GM12878 (cell line): Measurements from ENCODE around the gene BMF. TPM values are rescaled to one million over a fixed set of nuclear protein-coding genes. Genes with fewer than 3 reads are reported as not detected.

Experiments used
- ASH2L ChIP-seq: fragments of 300-600, 200-600 bp; sonication (generic); IDR thresholded peaks from 2 replicates; pipeline ENCODE4 v1.6.1; 2017; ENCODE audit warnings: low read depth, mild to moderate bottlenecking, borderline replicate concordance
- ATF7 ChIP-seq: fragments of 450-650 bp; IDR thresholded peaks from 2 replicates; pipeline ENCODE4 v1.6.1; 2016; ENCODE audit warnings: low read depth, mild to moderate bottlenecking
- BACH1 ChIP-seq: fragments of 450-650 bp; IDR thresholded peaks from 2 replicates; pipeline ENCODE4 v1.6.1; 2017; ENCODE audit warnings: mild to moderate bottlenecking, borderline replicate concordance
- BCL3 ChIP-seq: IDR thresholded peaks from 2 replicates; pipeline ENCODE4 v1.6.1; 2011; ENCODE audit warnings: borderline replicate concordance, low read depth, mild to moderate bottlenecking, moderate library complexity, low read length; ENCODE audit not compliant: insufficient read depth, poor library complexity, severe bottlenecking
- CBX3 ChIP-seq: fragments of 200-600 bp; sonication (generic); IDR thresholded peaks from 2 replicates; pipeline ENCODE4 v1.6.1; 2016; ENCODE audit warnings: low read depth, borderline replicate concordance
- CHD1 ChIP-seq: IDR thresholded peaks from 2 replicates; pipeline ENCODE4 v1.6.1; 2012; ENCODE audit warnings: low read depth, low read length, improper control_type of control experiment
- CHD2 ChIP-seq: IDR thresholded peaks from 2 replicates; pipeline ENCODE4 v1.6.1; 2011; ENCODE audit warnings: low read depth, low read length, improper control_type of control experiment, borderline replicate concordance
- DPF2 ChIP-seq: fragments of 450-650 bp; IDR thresholded peaks from 2 replicates; pipeline ENCODE4 v1.6.1; 2017; ENCODE audit warnings: mild to moderate bottlenecking
- EED ChIP-seq: sonication (generic); IDR thresholded peaks from 2 replicates; pipeline ENCODE4 v1.6.1; 2016; ENCODE audit warnings: antibody characterized with exemption, low read depth
- EP300 ChIP-seq, 2 experiments: fragments of 150-350 bp in 1 of 2; IDR thresholded peaks; 2 replicates each; pipeline ENCODE4 v1.6.1; 2011 to 2012; ENCODE audit warnings: low read depth in 2 of 2, low read length in 2 of 2, borderline replicate concordance in 1 of 2, improper control_type of control experiment in 1 of 2, inconsistent platforms in 1 of 2; ENCODE audit not compliant: control insufficient read depth in 1 of 2
- GATAD2B ChIP-seq: fragments of 450-650 bp; conservative IDR thresholded peaks from 2 replicates; pipeline ENCODE4 v1.6.1; 2017; ENCODE audit warnings: low read depth, mild to moderate bottlenecking, moderate library complexity
- HDAC6 ChIP-seq: fragments of 200-600 bp; sonication (generic); IDR thresholded peaks from one replicate; pipeline ENCODE4 v1.8.0; 2017; ENCODE audit warnings: antibody characterized with exemption; ENCODE audit not compliant: unreplicated experiment
- HDGF ChIP-seq: fragments of 450-650 bp; IDR thresholded peaks from 2 replicates; pipeline ENCODE4 v1.6.1; 2016; ENCODE audit warnings: antibody characterized with exemption
- IKZF2 ChIP-seq, 2 experiments: fragments of 450-650 bp; IDR thresholded peaks; 2 replicates each; pipeline ENCODE4 v1.6.1; 2017; ENCODE audit warnings: mild to moderate bottlenecking in 2 of 2, moderate library complexity in 2 of 2
- JUNB ChIP-seq: IDR thresholded peaks from 2 replicates; pipeline ENCODE4 v1.6.1; 2016; ENCODE audit warnings: antibody characterized with exemption, mild to moderate bottlenecking
- MEF2A ChIP-seq: IDR thresholded peaks from 2 replicates; pipeline ENCODE4 v1.6.1; 2011; ENCODE audit warnings: low read depth, mild to moderate bottlenecking, low read length, moderate library complexity; ENCODE audit not compliant: insufficient read depth
- MEF2B ChIP-seq: fragments of 450-650 bp; IDR thresholded peaks from 2 replicates; pipeline ENCODE4 v1.6.1; 2018; ENCODE audit warnings: mild to moderate bottlenecking, moderate library complexity; ENCODE audit not compliant: partially characterized antibody, poor library complexity, severe bottlenecking
- MTA3 ChIP-seq: IDR thresholded peaks from 2 replicates; pipeline ENCODE4 v1.6.1; 2012; ENCODE audit warnings: low read length, inconsistent platforms, borderline replicate concordance
- MXI1 ChIP-seq: fragments of 150-350 bp; IDR thresholded peaks from 2 replicates; pipeline ENCODE4 v1.6.1; 2011; ENCODE audit warnings: low read depth, mild to moderate bottlenecking, inconsistent platforms, low read length, improper control_type of control experiment
- MYB ChIP-seq: fragments of 150-350 bp; IDR thresholded peaks from 2 replicates; pipeline ENCODE4 v1.6.1; 2014; ENCODE audit warnings: mild to moderate bottlenecking, low read depth, low read length, borderline replicate concordance
- NBN ChIP-seq: fragments of 450-650 bp; IDR thresholded peaks from 2 replicates; pipeline ENCODE4 v1.6.1; 2016
- NR2C2 ChIP-seq: IDR thresholded peaks from 2 replicates; pipeline ENCODE4 v1.6.1; 2011; ENCODE audit warnings: borderline replicate concordance, low read depth; ENCODE audit not compliant: control insufficient read depth, insufficient read length
- RAD51 ChIP-seq: fragments of 450-650 bp; IDR thresholded peaks from 2 replicates; pipeline ENCODE4 v1.6.1; 2016; ENCODE audit warnings: moderate library complexity, mild to moderate bottlenecking, inconsistent platforms
- SIN3A ChIP-seq: IDR thresholded peaks from 2 replicates; pipeline ENCODE4 v1.6.1; 2012; ENCODE audit warnings: low read depth, low read length, improper control_type of control experiment
- SPI1 ChIP-seq: IDR thresholded peaks from 2 replicates; pipeline ENCODE4 v1.6.1; 2011; ENCODE audit warnings: low read depth, mild to moderate bottlenecking, low read length, moderate library complexity, borderline replicate concordance; ENCODE audit not compliant: insufficient read depth
- TCF12 ChIP-seq: IDR thresholded peaks from 2 replicates; pipeline ENCODE4 v1.6.1; 2011; ENCODE audit warnings: low read depth, mild to moderate bottlenecking, low read length
- TCF3 ChIP-seq: IDR thresholded peaks from 2 replicates; pipeline ENCODE4 v1.6.1; 2012; ENCODE audit warnings: low read depth, mild to moderate bottlenecking, low read length, borderline replicate concordance; ENCODE audit not compliant: insufficient read depth
- ZBED1 ChIP-seq: IDR thresholded peaks from 2 replicates; pipeline ENCODE4 v1.6.1; 2016; ENCODE audit warnings: borderline replicate concordance
- ZNF217 ChIP-seq: fragments of 450-650 bp; IDR thresholded peaks from 2 replicates; pipeline ENCODE4 v1.6.1; 2017; ENCODE audit warnings: antibody characterized with exemption, mild to moderate bottlenecking
- ZNF274 ChIP-seq: IDR thresholded peaks from one replicate; pipeline ENCODE4 v1.8.0; 2011; ENCODE audit not compliant: insufficient read length, insufficient read depth
- polyA plus RNA-seq, 11 experiments: library from polyadenylated mRNA; depleted of rRNA in 4 of 11; unstranded in 6 of 11; stranded (reverse) in 5 of 11; fragments of >200 nt; fragmentation: Nextera tagmentation in 4 of 11; fragmentation: Illumina TruSeq in 1 of 11; extraction: Ambion mirVana in 4 of 11; extraction: Trizol in 1 of 11; gene quantifications; 1 replicate in 1 of 11; 2 replicates in 10 of 11; pipeline versions ENCODE4 v1.2.1 to v1.2.3, GENCODE V29; 2011 to 2016; ENCODE audit warnings: inconsistent platforms in 2 of 11, missing spikeins in 2 of 11, low read depth in 1 of 11
- total RNA-seq, 4 experiments: library from RNA; depleted of rRNA in 3 of 4; stranded (reverse); fragments of >200 nt in 3 of 4; fragmentation: Illumina TruSeq in 1 of 4; extraction: Trizol in 1 of 4; gene quantifications; 2 replicates each; pipeline versions ENCODE4 v1.2.1 to v1.2.3, GENCODE V29; 2013 to 2021
- TF ChIP-seq, protein P1 (sequence below): IDR thresholded peaks from 2 replicates; pipeline ENCODE4 v1.6.1; 2011; ENCODE audit warnings: borderline replicate concordance, low read depth, mild to moderate bottlenecking, moderate library complexity, mixed read lengths, low read length; ENCODE audit not compliant: insufficient read depth; ENCODE audit errors: extremely low read length

The BMF gene
- total and polyA plus RNA-seq, 10 of the 15 experiments (the other 5 are each of a cell fraction or from before 2014, with no cell fraction given), result 0.82 to 34.9 (median 16.9) TPM

DNA sequence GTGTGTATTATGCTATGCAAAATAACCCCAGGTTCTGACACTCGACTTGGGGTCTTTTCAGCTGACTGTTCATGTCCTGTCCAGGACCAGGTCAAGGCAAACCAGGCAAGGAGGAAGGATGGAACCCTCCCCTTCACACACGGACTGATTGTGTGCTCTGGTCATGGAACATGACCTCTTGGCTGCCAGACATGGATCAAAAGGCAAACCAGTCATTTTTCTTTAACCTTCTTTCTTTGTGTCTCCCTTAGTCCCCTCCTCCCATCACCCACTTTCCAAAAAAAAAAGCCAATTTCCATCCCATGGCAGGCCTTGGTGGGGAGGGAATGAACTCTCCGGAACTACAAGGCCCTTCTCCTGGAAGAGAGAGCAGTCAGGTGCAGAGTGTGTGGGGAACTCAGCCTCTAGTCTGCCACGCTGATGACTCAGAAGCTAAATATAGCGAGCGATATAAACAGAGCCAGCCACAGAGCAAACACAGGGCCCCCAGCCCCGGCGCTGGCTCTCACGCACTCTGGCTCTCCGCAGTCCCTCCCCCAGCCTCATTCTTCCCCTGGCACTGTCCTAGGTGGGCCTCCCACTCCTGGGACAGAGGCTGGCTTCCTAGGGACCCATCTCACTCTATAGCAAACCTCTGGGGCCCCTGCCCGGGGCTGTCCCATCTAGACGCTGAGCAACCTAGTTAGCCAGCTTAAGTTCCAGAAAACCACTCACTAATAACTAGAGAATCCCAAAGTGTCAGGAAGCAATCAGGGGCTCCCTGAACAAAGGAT is 10.0 kb downstream of the BMF start (continued):
- no peak for TF ChIP-seq ZNF274
- TF ChIP-seq MEF2B, result peak; percentile 93
- TF ChIP-seq HDGF, result peak; percentile 87; the same call in 1 of the 2 replicates
- TF ChIP-seq SIN3A, result peak; percentile 52; the same call in 1 of the 2 replicates
- peak; percentile 96 for TF ChIP-seq BCL3
- TF ChIP-seq ZBED1, result peak; percentile 80; the same call in 1 of the 2 replicates
- TF ChIP-seq ZNF217, result 0 out of 2 replicates have a peak, but pooled peaks have one; percentile 26
- no peak for TF ChIP-seq MTA3
- TF ChIP-seq, protein P1, sequence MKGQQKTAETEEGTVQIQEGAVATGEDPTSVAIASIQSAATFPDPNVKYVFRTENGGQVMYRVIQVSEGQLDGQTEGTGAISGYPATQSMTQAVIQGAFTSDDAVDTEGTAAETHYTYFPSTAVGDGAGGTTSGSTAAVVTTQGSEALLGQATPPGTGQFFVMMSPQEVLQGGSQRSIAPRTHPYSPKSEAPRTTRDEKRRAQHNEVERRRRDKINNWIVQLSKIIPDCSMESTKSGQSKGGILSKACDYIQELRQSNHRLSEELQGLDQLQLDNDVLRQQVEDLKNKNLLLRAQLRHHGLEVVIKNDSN, result no peak
- peak; percentile 45; the same call in 1 of the 2 replicates for TF ChIP-seq RAD51
- TF ChIP-seq ASH2L, result no peak; the same call in 1 of the 2 replicates
- peak; percentile 91 for TF ChIP-seq ATF7
- no peak for TF ChIP-seq HDAC6
- TF ChIP-seq DPF2, result peak; percentile 95
- TF ChIP-seq EED, result peak; percentile 98
- peak; percentile 93 for TF ChIP-seq TCF3
- TF ChIP-seq BACH1, result peak; percentile 67
- peak; percentile 60; the same call in 1 of the 2 replicates for TF ChIP-seq SPI1
- TF ChIP-seq CBX3, result no peak
- TF ChIP-seq EP300 (IDR thresholded peaks at IDR 0.05; ENCODE audit: borderline replicate concordance in 1 of 2, control insufficient read depth in 1 of 2, low read depth in 2 of 2, low read length in 2 of 2), result peak; percentile 98 to 99
- TF ChIP-seq NR2C2, result no peak
- TF ChIP-seq NBN, result peak; percentile 85
- peak; percentile 94 to 97 for TF ChIP-seq IKZF2 (IDR thresholded peaks at IDR 0.05)
- peak; percentile 88 for TF ChIP-seq JUNB
- TF ChIP-seq GATAD2B, result peak; percentile 95
- TF ChIP-seq CHD1, result no peak
- no peak for TF ChIP-seq MYB
- TF ChIP-seq MXI1, result peak; percentile 81; the same call in 1 of the 2 replicates
- TF ChIP-seq TCF12, result peak; percentile 95
- TF ChIP-seq MEF2A, result peak; percentile 100
- peak; percentile 91 for TF ChIP-seq CHD2
